HEK293 (cell line): Measurements from ENCODE around the gene EHD2.

Source experiments
- CTCF ChIP-seq: fragments of 450-650 bp; formaldehyde crosslinking; IDR thresholded peaks from 2 replicates; pipeline ENCODE4 v1.5.1; 2016; ENCODE audit warnings: missing biosample characterization, missing genetic modification characterization
- FEZF1 ChIP-seq: fragments of 450-650 bp; formaldehyde crosslinking; IDR thresholded peaks from 2 replicates; pipeline ENCODE4 v1.5.1; 2016; ENCODE audit warnings: missing biosample characterization, missing genetic modification characterization
- PATZ1 ChIP-seq: fragments of 450-650 bp; formaldehyde crosslinking; IDR thresholded peaks from 2 replicates; pipeline ENCODE4 v1.5.1; 2016; ENCODE audit warnings: missing biosample characterization, missing genetic modification characterization
- REST ChIP-seq: fragments of 450-650 bp; formaldehyde crosslinking; IDR thresholded peaks from 2 replicates; pipeline ENCODE4 v1.5.1; 2016; ENCODE audit warnings: missing biosample characterization, missing genetic modification characterization
- SP2 ChIP-seq: fragments of 450-650 bp; formaldehyde crosslinking; IDR thresholded peaks from 2 replicates; pipeline ENCODE4 v1.5.1; 2016; ENCODE audit warnings: missing biosample characterization, missing genetic modification characterization
- YY1 ChIP-seq: fragments of 450-650 bp; formaldehyde crosslinking; IDR thresholded peaks from 2 replicates; pipeline ENCODE4 v1.5.1; 2018; ENCODE audit warnings: missing biosample characterization, missing genetic modification characterization
- ZNF146 ChIP-seq: fragments of 450-650 bp; formaldehyde crosslinking; IDR thresholded peaks from 2 replicates; pipeline ENCODE4 v1.5.1; 2016; ENCODE audit warnings: missing biosample characterization, missing genetic modification characterization
- ZNF221 ChIP-seq: fragments of 450-650 bp; formaldehyde crosslinking; IDR thresholded peaks from 2 replicates; pipeline ENCODE4 v1.5.1; 2017; ENCODE audit warnings: missing biosample characterization, missing genetic modification characterization, borderline replicate concordance
- ZNF24 ChIP-seq: fragments of 450-650 bp; formaldehyde crosslinking; IDR thresholded peaks from 2 replicates; pipeline ENCODE4 v1.5.1; 2016; ENCODE audit warnings: missing biosample characterization, missing genetic modification characterization
- ZNF585B ChIP-seq: fragments of 450-650 bp; formaldehyde crosslinking; IDR thresholded peaks from 2 replicates; pipeline ENCODE4 v1.5.1; 2016; ENCODE audit warnings: missing biosample characterization, missing genetic modification characterization
- ZNF600 ChIP-seq: fragments of 450-650 bp; formaldehyde crosslinking; IDR thresholded peaks from 2 replicates; pipeline ENCODE4 v1.5.1; 2016; ENCODE audit warnings: missing biosample characterization, missing genetic modification characterization
- ZNF776 ChIP-seq: fragments of 450-650 bp; formaldehyde crosslinking; IDR thresholded peaks from 2 replicates; pipeline ENCODE4 v1.5.0; 2017; ENCODE audit warnings: missing biosample characterization, missing genetic modification characterization, borderline replicate concordance
- ZNF830 ChIP-seq: fragments of 450-650 bp; IDR thresholded peaks from 2 replicates; pipeline ENCODE4 v1.5.0; 2018; ENCODE audit warnings: missing biosample characterization, missing genetic modification characterization, low read depth, mild to moderate bottlenecking, moderate library complexity

DNA sequence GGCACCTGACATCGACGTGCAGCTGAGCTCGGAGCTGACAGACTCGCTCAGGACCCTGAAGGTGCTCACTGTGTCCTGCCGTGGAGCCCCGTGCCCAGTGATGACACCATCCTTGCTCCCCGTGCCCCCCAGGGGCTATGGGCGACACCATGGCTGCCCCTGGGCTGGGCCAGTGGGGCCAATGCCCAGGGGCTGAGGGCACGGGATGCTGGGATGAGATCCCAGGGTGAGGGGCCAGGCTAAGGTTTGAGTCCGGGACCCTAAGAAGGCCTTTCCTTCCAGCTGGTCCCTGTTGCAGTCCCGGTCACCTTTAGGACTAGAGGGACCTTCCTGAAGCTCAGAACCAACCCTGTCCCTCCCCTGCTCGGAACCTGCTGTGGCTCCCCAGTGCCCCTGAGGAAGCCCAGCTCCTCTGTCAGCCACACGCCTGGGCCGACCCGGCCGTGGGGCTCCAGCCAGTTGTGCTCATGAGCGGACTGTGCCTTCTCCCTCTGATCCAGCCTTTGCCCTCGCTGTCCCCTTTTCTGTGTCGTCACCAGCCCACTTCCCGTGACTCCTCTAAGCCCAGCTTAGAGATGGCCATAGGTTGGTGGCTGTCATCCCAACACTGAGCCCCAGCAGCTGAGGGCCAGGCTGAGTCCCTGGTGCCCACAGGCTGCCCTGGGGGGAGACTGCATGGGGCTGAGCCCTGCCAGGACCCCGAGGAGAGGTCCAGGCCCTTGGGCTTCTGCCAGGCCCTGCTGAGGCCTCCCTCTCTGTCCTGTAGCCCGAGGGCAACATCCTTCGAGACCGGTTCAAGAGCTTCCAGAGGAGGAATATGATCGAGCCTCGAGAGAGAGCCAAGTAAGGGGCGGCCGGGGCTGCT is 42.8 kb downstream of the EHD2 start:
- no peak for TF ChIP-seq ZNF776
- TF ChIP-seq FEZF1 (tag by site-specific recombination): no peak
- TF ChIP-seq ZNF221 (tag by site-specific recombination): no peak
- TF ChIP-seq ZNF146 (tag by site-specific recombination): no peak
- TF ChIP-seq ZNF585B (tag by site-specific recombination): no peak
- TF ChIP-seq SP2: no peak
- TF ChIP-seq YY1: no peak
- no peak for TF ChIP-seq CTCF (tag by site-specific recombination)
- TF ChIP-seq ZNF24 (tag by site-specific recombination): no peak
- no peak for TF ChIP-seq ZNF600
- TF ChIP-seq PATZ1 (tag by site-specific recombination): no peak
- no peak for TF ChIP-seq REST (tag by site-specific recombination)
- no peak for TF ChIP-seq ZNF830 (tag by site-specific recombination)
